GM12801 (cell line): ENCODE measurements around the gene DLGAP1.

Source experiments
- TF ChIP-seq, protein P1 (sequence below): IDR thresholded peaks from one replicate; pipeline ENCODE4 v1.5.1; 2011; ENCODE audit warnings: control low read depth; ENCODE audit not compliant: insufficient read length; ENCODE audit errors: extremely low read depth

The DLGAP1 gene

DNA sequence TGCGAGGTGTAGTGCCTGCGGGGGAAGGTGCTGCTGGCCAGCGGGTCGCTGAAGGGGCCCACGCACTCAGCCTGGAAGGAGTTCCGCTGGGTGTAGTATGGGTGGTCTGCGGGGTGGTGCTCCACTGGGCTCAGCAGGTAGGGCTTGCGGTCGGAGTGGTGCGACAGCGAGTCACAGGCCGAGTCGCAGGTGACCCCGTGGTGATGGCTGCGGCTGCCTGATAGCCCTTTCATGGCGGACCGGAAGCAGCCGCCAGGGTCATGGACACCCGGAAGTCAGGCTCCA lies 575.3 kb downstream of the DLGAP1 start:
- TF ChIP-seq, protein P1, sequence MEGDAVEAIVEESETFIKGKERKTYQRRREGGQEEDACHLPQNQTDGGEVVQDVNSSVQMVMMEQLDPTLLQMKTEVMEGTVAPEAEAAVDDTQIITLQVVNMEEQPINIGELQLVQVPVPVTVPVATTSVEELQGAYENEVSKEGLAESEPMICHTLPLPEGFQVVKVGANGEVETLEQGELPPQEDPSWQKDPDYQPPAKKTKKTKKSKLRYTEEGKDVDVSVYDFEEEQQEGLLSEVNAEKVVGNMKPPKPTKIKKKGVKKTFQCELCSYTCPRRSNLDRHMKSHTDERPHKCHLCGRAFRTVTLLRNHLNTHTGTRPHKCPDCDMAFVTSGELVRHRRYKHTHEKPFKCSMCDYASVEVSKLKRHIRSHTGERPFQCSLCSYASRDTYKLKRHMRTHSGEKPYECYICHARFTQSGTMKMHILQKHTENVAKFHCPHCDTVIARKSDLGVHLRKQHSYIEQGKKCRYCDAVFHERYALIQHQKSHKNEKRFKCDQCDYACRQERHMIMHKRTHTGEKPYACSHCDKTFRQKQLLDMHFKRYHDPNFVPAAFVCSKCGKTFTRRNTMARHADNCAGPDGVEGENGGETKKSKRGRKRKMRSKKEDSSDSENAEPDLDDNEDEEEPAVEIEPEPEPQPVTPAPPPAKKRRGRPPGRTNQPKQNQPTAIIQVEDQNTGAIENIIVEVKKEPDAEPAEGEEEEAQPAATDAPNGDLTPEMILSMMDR, result no peak

- TF ChIP-seq, protein P1, result no peak
These were observed 575.8 kb downstream of the DLGAP1 start for GRCh38 chr18:3879114-3879835.

DNA sequence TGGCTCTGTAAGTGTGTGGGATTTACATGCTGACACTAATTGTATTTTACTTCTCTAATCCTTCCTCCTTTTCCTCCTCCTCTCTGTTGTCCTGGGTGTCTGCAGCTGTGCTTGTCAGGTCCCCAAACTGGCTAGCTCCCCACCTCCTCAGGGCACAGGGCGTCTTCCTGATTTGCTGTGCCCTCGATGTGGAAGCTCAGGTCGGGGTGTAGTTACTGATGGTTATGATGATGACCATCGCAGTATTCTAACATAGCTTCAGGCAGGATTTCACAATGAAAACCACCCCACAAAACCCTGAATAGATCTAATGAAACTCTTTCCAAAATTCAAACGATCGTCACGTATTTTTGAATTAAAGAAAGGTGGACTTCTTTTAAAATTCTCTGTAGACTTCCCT lies 576.7 kb downstream of the DLGAP1 start:
- TF ChIP-seq, protein P1, result no peak

DNA sequence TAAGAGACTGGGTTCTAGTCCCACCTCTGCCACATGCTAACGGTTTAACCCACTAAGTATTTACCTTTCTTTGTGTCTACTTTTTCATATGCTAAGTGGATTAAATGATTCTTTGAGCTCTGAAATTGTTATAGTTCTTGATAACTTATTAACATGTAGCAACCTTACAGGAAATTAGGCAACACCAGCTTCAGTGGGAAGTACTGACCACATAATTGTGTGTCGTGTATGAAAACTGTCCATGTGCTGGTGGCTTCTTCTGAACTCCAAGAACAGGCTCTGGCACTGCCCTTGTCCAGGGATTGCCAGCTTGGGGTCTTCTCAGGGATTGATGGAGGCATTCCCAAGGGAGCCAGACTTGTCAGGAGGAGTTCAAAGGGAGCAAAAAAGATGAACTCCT lies 577.4 kb downstream of the DLGAP1 start:
- TF ChIP-seq, protein P1, result no peak

- TF ChIP-seq, protein P1, result no peak
These were observed 579.1 kb downstream of the DLGAP1 start for GRCh38 chr18:3875961-3876360.

- TF ChIP-seq, protein P1, result no peak
These were observed 579.7 kb downstream of the DLGAP1 start for GRCh38 chr18:3875376-3875775.

- TF ChIP-seq, protein P1, result no peak
These were observed 580.5 kb downstream of the DLGAP1 start for GRCh38 chr18:3874581-3874980.
